ENCODE measurements around the gene FAM168B. TPM values are rescaled to one million over a fixed set of nuclear protein-coding genes. Genes with fewer than 3 reads are reported as not detected.
"Not testable (repeated sequence)": the region's sequence is repeated elsewhere in the genome, so short reads cannot be mapped to it uniquely, and the experiment has no call there.

The FAM168B gene
- total RNA-seq, 1 donor from 2014 or later = 64.3 TPM

- intact Hi-C loops (cut with DNase I) = no loop called here
- no peak for DNase-seq (ENCODE audit: low spot score in 2 of 2)
- H3K4me3 ChIP-seq = no peak overlapping the region
- no peak for TF ChIP-seq CTCF (IDR thresholded peaks at IDR 0.05)
- H3K27ac ChIP-seq = no peak overlapping the region
- H3K36me3 ChIP-seq = peaks cover 8 to 28% of the 10 kb centered on the region in 2 donors
- H3K4me1 ChIP-seq = no peaks in the 10 kb centered on the region
- H3K27me3 ChIP-seq = no peaks in the 10 kb centered on the region
- H3K9me3 ChIP-seq = no peaks in the 10 kb centered on the region
These were observed 28.2 kb upstream of the FAM168B start for GRCh38 chr2:131121464-131121863.

DNA sequence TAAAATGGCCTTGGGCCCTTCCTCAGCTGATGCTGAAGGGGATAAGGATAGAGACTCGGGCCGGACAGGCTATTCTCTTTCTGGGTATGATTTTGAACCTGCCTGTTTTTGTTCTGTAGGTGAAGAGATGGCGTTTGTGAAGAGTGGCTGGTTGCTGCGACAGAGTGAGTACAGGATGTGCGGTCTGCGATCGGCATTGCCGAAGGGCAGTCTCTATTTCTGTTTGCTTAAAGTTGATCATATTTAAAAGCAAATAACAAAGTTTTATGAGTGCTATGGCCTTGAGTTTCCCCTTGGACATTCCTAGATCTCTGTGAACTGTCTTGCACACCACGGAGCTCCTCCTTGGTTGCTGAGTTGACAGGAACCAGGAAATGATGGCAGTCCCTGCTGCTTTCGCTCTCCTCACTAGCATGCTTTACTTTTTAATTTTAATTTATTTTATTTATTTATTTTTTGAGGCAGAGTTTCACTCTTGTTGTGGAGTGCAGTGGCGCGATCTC lies 27.6 kb upstream of the FAM168B start:
- Histone ChIP-seq H3K4me3 (no peak overlapping the region), H3K27me3 (no peaks in the 10 kb centered on the region), H3K36me3 (peaks cover 2 to 22% of the 10 kb centered on the region in 2 donors), H3K27ac (no peak overlapping the region), H3K4me1 (no peaks in the 10 kb centered on the region), H3K9me3 (no peaks in the 10 kb centered on the region)
- no peak for DNase-seq (ENCODE audit: low spot score in 2 of 2)
- intact Hi-C loops (cut with DNase I) = no loop called here
- no peak for TF ChIP-seq CTCF (IDR thresholded peaks at IDR 0.05)

DNA sequence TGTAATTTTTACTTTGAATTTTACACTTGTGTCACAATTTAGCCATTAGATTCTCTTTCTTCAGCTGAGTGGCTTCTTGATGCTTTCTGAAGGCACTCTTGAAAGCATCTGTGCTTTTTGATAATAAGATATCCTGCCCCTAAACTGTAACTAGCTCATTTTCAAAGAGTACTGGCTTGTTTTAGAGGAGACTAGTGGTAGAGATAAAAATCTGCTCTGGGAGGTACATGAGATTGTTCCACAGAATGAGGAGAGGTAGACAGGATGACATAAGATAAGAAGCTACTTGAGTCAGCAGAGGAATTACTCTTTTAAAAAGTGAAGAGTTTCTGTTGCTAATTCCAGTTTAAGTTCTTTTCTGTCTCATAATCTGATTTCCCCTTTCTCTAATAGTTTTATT lies 22.5 kb upstream of the FAM168B start:
- no peak for TF ChIP-seq CTCF (IDR thresholded peaks at IDR 0.05)
- no peak for DNase-seq (ENCODE audit: low spot score in 2 of 2)
- no peak overlapping the region for H3K4me3 ChIP-seq
- H3K36me3 ChIP-seq = no peaks in the 10 kb centered on the region
- no peaks in the 10 kb centered on the region for H3K27me3 ChIP-seq
- no peaks in the 10 kb centered on the region for H3K9me3 ChIP-seq
- no peak overlapping the region for H3K27ac ChIP-seq
- no peaks in the 10 kb centered on the region for H3K4me1 ChIP-seq
- intact Hi-C loops (cut with DNase I) = no loop called here

- intact Hi-C loops (cut with DNase I) = not testable (repeated sequence)
These were observed 21.7 kb upstream of the FAM168B start for GRCh38 chr2:131114950-131115349.

DNA sequence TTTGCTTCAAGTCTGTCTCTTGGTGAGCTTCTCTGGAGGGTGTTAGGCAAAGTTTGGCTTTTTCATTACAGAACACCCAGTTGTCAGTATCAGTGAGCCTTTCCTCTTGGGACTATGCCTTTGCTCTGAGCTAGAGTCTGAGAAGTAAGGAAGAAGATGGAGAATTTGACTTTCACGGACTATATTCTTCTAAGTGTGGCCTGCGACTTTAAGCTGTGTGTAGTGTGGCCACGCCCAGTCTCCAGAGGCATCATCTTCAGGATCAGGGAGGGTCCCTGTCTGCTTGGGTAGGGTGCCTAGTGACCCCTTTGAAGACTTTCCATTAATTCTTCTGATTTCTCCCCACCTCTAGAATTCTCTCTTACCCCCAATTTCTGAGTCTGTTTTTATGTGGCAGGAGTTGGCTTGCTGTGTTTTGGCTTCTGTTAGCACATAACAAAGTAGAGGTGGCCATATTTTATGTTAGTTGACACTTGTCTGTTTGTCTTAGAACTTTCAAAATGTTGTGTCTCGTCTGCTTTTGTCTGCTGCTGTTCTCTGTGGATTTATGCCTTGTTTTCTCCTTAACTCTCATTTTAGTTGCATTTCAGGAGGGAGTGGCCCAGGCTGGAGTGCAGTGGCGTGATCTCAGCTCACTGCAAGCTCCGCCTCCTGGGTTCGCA lies 20.4 kb upstream of the FAM168B start:
- intact Hi-C loops (cut with DNase I) = no loop called here
- TF ChIP-seq CTCF (IDR thresholded peaks at IDR 0.05) = no peak
- Histone ChIP-seq H3K4me1 (no peaks in the 10 kb centered on the region), H3K27me3 (no peaks in the 10 kb centered on the region), H3K36me3 (no peaks in the 10 kb centered on the region), H3K9me3 (no peaks in the 10 kb centered on the region), H3K27ac (no peak overlapping the region), H3K4me3 (no peak overlapping the region)
- no peak for DNase-seq (ENCODE audit: low spot score in 2 of 2)

More at GRCh38 chr2:131114950-131115349, 21.7 kb upstream of the FAM168B start:
- not testable (repeated sequence) for H3K36me3 ChIP-seq; H3K9me3 ChIP-seq; DNase-seq (ENCODE audit: low spot score in 2 of 2); H3K27me3 ChIP-seq; H3K4me1 ChIP-seq; H3K27ac ChIP-seq; H3K4me3 ChIP-seq

- no peaks in the 10 kb centered on the region for H3K4me1 ChIP-seq
- TF ChIP-seq CTCF (IDR thresholded peaks at IDR 0.05) = no peak
- H3K4me3 ChIP-seq = no peak overlapping the region
- no peak overlapping the region for H3K27ac ChIP-seq
- H3K9me3 ChIP-seq = no peaks in the 10 kb centered on the region
- no peaks in the 10 kb centered on the region for H3K36me3 ChIP-seq
- no peak for DNase-seq (ENCODE audit: low spot score in 2 of 2)
- intact Hi-C loops (cut with DNase I) = no loop called here
- no peaks in the 10 kb centered on the region for H3K27me3 ChIP-seq
These were observed 19.3 kb upstream of the FAM168B start for GRCh38 chr2:131112529-131112928.

Measured in ascending aorta (tissue), 2 donors.